GM18951 (cell line): ENCODE data around the gene FAM168A.

Experiments
- POLR2A ChIP-seq: IDR thresholded peaks from 4 replicates; pipeline ENCODE4 v1.6.1; 2011; ENCODE audit warnings: mild to moderate bottlenecking; ENCODE audit not compliant: insufficient read length, insufficient read depth; ENCODE audit errors: extremely low read depth
- in situ Hi-C: fragments of 300-500 bp; cut with MboI; formaldehyde crosslinking; loops from one replicate; pipeline ENCODE4 v1.12.0; 2022; ENCODE audit warnings: low sequenced_read_pairs, mixed read lengths, inconsistent platforms; ENCODE audit not compliant: unreplicated experiment

Gene FAM168A

GRCh38 chr11:73426219-73426850, 171.6 kb downstream of the FAM168A start:
- in situ Hi-C loops, result no loop called here
- no peak for TF ChIP-seq POLR2A

- in situ Hi-C loops, result no loop called here
- TF ChIP-seq POLR2A, result no peak
These were observed 172.8 kb downstream of the FAM168A start for GRCh38 chr11:73425108-73425507.

- in situ Hi-C loops, result no loop called here
- TF ChIP-seq POLR2A, result no peak
These were observed 174.4 kb downstream of the FAM168A start for GRCh38 chr11:73423506-73423905.

- in situ Hi-C loops, result no loop called here
- TF ChIP-seq POLR2A, result no peak
These were observed 175.0 kb downstream of the FAM168A start for GRCh38 chr11:73422886-73423285.

GRCh38 chr11:73420136-73420535, 177.8 kb downstream of the FAM168A start:
- no peak for TF ChIP-seq POLR2A
- in situ Hi-C loops, result no loop called here

- in situ Hi-C loops, result no loop called here
- TF ChIP-seq POLR2A, result no peak
These were observed 181.1 kb downstream of the FAM168A start for GRCh38 chr11:73416786-73417185.

GRCh38 chr11:73415854-73416615, 181.9 kb downstream of the FAM168A start:
- no peak for TF ChIP-seq POLR2A
- in situ Hi-C loops, result no loop called here

- TF ChIP-seq POLR2A, result no peak
- in situ Hi-C loops, result no loop called here
These were observed 182.8 kb downstream of the FAM168A start for GRCh38 chr11:73414977-73415651.

GRCh38 chr11:73413256-73413655, 184.7 kb downstream of the FAM168A start:
- TF ChIP-seq POLR2A, result no peak
- in situ Hi-C loops, result no loop called here

- TF ChIP-seq POLR2A, result no peak
- in situ Hi-C loops, result no loop called here
These were observed 185.6 kb downstream of the FAM168A start for GRCh38 chr11:73412308-73412707.

- no peak for TF ChIP-seq POLR2A
- in situ Hi-C loops, result no loop called here
These were observed 186.9 kb downstream of the FAM168A start for GRCh38 chr11:73411031-73411430.

GRCh38 chr11:73410627-73411026, 187.3 kb downstream of the FAM168A start:
- TF ChIP-seq POLR2A, result no peak
- in situ Hi-C loops, result no loop called here

GRCh38 chr11:73409431-73409830, 188.5 kb downstream of the FAM168A start:
- TF ChIP-seq POLR2A, result no peak
- in situ Hi-C loops, result no loop called here

- no peak for TF ChIP-seq POLR2A
- in situ Hi-C loops, result no loop called here
These were observed 191.3 kb downstream of the FAM168A start for GRCh38 chr11:73406619-73407018.
